ENCODE results near the gene LTBP4.
"Not testable (repeated sequence)": the region's sequence is repeated elsewhere in the genome, so short reads cannot be mapped to it uniquely, and the experiment has no call there.

LTBP4 gene

GRCh38 chr19:40601134-40601974 lies at the start of gene LTBP4:
LTBP4 (plus strand) TSS chr19:40601369; CDS start chr19:40601388, 19 bp downstream.
- DNase-seq, result no peak

GRCh38 chr19:40552848-40553247 lies 48.3 kb upstream of the LTBP4 start:
- no peak for DNase-seq

- DNase-seq, result no peak
These were observed 47.0 kb upstream of the LTBP4 start for GRCh38 chr19:40553885-40554857.

- no peak for DNase-seq
These were observed 45.0 kb upstream of the LTBP4 start for GRCh38 chr19:40555978-40556689.

- no peak for DNase-seq
These were observed 44.1 kb upstream of the LTBP4 start for GRCh38 chr19:40556953-40557530.

- no peak for DNase-seq
These were observed 41.8 kb upstream of the LTBP4 start for GRCh38 chr19:40559394-40559793.

GRCh38 chr19:40560092-40560507 lies 41.1 kb upstream of the LTBP4 start:
- DNase-seq, result no peak

GRCh38 chr19:40561947-40562346 lies 39.2 kb upstream of the LTBP4 start:
- DNase-seq, result no peak

GRCh38 chr19:40564535-40564934 lies 36.6 kb upstream of the LTBP4 start:
- DNase-seq, result not testable (repeated sequence)

GRCh38 chr19:40565355-40565754 lies 35.8 kb upstream of the LTBP4 start:
- DNase-seq, result no peak

GRCh38 chr19:40565910-40566495 lies 35.2 kb upstream of the LTBP4 start:
- no peak for DNase-seq

- DNase-seq, result no peak
These were observed 34.0 kb upstream of the LTBP4 start for GRCh38 chr19:40567040-40567749.

- no peak for DNase-seq
These were observed 33.2 kb upstream of the LTBP4 start for GRCh38 chr19:40567750-40568494.

- DNase-seq, result peak; percentile 54 to 84
These were observed 30.7 kb upstream of the LTBP4 start for GRCh38 chr19:40570313-40571004.

GRCh38 chr19:40571005-40571318 lies 30.2 kb upstream of the LTBP4 start:
- no peak for DNase-seq

GRCh38 chr19:40571831-40572495 lies 29.2 kb upstream of the LTBP4 start:
- no peak for DNase-seq

GRCh38 chr19:40575326-40575725 lies 25.8 kb upstream of the LTBP4 start:
- no peak for DNase-seq

- no peak for DNase-seq
These were observed 25.0 kb upstream of the LTBP4 start for GRCh38 chr19:40576151-40576584.

- DNase-seq, result peak; percentile 78 to 87
These were observed 24.4 kb upstream of the LTBP4 start, which contains the start of gene SHKBP1 for GRCh38 chr19:40576585-40577451. SHKBP1 (plus strand) TSS chr19:40576873; CDS start chr19:40576900, 27 bp downstream.

Data from bone marrow (tissue), 2 donors.